HuH-7.5 (cell line): ENCODE measurements around the gene ATXN7L3.
"Not testable (repeated sequence)": the region's sequence is repeated elsewhere in the genome, so short reads cannot be mapped to it uniquely, and the experiment has no call there.

Experiments used
- DNase-seq: peaks from one replicate; pipeline ENCODE4 v3.0.0; 2011; ENCODE audit warnings: low spot score

ATXN7L3 gene

GRCh38 chr17:44174427-44174826 is 25.3 kb downstream of the ATXN7L3 start:
- no peak for DNase-seq

DNA sequence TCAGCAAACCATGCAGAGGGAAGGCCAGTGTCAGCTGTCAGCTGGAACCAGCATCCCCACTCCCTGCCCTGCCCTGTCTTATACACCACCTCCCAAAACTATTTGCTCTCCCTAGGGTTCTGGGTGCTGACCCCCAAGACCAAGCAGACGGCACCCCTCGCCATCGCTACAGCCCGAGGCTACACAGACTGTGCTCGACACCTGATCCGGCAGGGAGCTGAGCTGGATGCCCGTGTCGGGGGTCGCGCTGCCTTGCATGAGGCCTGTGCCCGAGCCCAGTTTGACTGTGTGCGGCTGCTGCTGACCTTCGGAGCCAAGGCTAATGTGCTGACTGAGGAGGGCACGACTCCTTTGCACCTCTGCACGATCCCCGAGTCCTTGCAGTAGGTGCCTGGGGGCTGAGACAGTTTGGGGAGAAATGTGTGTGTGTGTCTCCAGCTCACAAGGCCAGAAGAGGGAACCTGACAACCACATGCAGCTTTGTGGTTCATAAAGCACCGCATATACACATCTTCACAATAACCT is 27.7 kb downstream of the ATXN7L3 start:
- DNase-seq = no peak

- peak; percentile 63 for DNase-seq
Measured at GRCh38 chr17:44170499-44171201, 29.0 kb downstream of the ATXN7L3 start, which contains the start of gene ASB16. Gene ASB16, plus strand, starts transcription at chr17:44170704. Its CDS starts 86 bp downstream, at chr17:44170790.

- no peak for DNase-seq
Measured at GRCh38 chr17:44170135-44170498, 29.6 kb downstream of the ATXN7L3 start.

- no peak for DNase-seq
Measured at GRCh38 chr17:44167181-44167861, 32.4 kb downstream of the ATXN7L3 start.

GRCh38 chr17:44164476-44164875 is 35.2 kb downstream of the ATXN7L3 start:
- DNase-seq = no peak

GRCh38 chr17:44159519-44160210 is 40.0 kb downstream of the ATXN7L3 start:
- DNase-seq = no peak

- no peak for DNase-seq
Measured at GRCh38 chr17:44155488-44155887, 44.2 kb downstream of the ATXN7L3 start.

GRCh38 chr17:44152875-44153274 is 46.8 kb downstream of the ATXN7L3 start:
- no peak for DNase-seq

DNA sequence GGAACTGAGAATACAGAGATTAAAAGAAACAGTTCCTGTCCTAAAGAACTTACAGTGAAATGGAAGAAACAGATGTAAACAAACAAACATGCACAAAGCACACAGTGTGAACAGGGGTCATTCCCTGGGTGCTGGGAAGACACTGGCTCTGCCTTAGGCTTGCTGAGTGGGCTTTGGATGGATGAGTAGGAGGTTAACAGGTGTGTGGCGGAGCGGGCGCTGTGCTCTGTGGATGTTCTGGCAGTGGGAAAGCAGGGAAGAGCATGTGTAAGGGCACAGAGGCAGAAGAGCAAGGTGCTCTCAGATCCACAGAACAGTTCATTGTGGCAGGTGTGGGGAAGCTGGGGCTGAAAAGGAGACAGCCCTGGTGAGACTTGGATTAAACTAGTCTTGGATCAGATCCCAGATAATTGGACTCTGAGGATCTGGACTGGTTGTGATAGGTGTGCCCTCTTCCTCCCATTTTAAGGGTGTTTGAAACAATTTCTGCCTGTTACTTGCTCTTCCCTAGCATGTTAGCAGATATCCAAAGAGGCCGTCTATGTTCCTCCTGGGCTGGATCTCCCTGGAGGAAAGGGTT is 49.8 kb downstream of the ATXN7L3 start:
- DNase-seq = no peak

DNA sequence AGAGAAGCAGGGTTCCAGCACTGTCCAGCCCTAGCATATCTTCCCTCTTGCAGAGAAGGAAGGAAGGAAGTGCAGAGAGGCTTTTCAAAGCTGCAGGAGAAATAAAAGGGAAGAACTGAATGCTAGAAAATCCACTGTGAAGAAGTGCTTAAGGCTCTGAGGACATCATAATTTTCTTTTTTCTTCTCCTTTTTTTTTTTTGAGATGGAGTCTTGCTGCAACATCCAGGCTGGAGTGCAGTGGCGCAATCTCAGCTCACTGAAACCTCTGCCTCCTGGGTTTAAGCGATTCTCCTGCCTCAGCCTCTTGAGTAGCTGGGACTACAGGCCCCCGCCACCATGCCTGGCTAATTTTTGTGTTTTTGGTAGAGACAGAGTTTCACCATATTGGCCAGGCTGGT is 50.6 kb downstream of the ATXN7L3 start:
- not testable (repeated sequence) for DNase-seq

DNA sequence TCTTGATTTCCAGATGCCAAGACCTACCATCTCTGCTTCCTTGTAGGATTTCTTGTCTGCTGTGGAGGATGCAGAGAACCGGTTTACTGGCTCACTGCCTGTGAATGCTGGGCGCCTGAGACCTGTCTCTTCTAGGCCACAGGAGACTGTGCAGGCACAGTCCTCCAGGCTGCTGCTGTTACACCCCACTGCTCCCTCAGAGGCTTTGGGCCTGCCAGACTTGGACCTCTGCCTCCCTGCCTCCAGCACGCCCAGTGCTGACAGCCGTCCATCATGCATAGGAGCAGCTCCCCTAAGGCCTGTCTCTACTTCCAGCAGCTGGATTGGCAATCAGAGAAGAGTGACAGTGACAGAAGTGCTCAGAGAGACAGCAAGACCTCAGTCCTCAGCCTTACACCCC is 51.9 kb downstream of the ATXN7L3 start:
- no peak for DNase-seq

- DNase-seq = no peak
Measured at GRCh38 chr17:44146375-44147346, 53.0 kb downstream of the ATXN7L3 start.

GRCh38 chr17:44144966-44145739 is 54.5 kb downstream of the ATXN7L3 start:
- no peak for DNase-seq

GRCh38 chr17:44143921-44144320 is 55.8 kb downstream of the ATXN7L3 start:
- DNase-seq = not testable (repeated sequence)
